GM18502 (cell line): Measurements from ENCODE around the gene C3orf18.

Experiments
- ATAC-seq: cut with Tn5 transposase; IDR thresholded peaks from one replicate; pipeline ENCODE4 v1.9.1; 2021; ENCODE audit warnings: mild to moderate bottlenecking; ENCODE audit not compliant: unreplicated experiment, poor library complexity

Gene C3orf18

GRCh38 chr3:50604110-50604621, 36.6 kb upstream of the C3orf18 start:
- ATAC-seq: no peak

- ATAC-seq: no peak
Observed at GRCh38 chr3:50603261-50604109, 35.9 kb upstream of the C3orf18 start.

GRCh38 chr3:50602595-50603191, 35.1 kb upstream of the C3orf18 start:
- ATAC-seq: no peak

DNA sequence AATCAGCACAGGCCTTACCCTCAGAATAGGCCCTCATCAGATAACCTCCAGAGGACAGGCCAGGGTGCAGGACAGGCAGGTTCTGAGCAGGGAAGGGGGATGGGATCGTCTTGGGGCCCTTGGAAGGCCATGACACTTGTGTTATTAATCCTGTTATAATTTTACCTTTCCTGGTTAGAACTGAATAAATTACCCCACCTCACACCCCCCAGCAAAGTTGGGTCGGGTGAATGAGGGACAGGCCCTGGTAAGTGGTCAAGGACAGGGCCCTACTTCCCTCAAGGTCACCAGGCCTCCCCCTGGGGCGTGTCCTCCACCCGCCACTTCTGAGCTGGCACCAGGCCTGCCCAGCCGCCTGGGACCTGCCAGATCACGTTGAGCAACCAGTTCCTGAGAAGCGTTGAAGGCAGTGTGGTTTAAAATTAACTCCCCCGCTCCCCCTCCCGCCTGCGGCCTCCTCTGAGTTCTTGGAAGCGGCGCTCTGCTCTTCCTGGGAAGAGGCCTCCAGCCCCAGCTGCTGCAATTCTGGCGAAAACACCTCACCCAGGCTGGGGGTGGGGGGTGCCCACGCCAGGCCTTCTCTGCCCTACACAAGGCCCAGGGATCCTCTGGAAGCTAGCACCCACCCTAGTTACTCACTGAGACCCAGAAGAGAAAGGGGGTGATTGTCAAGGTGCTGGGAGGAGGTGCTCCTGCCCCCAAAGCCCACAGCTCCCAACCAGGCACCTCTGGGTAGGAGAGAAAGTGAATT, 33.5 kb upstream of the C3orf18 start:
- no peak for ATAC-seq

GRCh38 chr3:50600141-50600753, 32.7 kb upstream of the C3orf18 start:
- no peak for ATAC-seq

DNA sequence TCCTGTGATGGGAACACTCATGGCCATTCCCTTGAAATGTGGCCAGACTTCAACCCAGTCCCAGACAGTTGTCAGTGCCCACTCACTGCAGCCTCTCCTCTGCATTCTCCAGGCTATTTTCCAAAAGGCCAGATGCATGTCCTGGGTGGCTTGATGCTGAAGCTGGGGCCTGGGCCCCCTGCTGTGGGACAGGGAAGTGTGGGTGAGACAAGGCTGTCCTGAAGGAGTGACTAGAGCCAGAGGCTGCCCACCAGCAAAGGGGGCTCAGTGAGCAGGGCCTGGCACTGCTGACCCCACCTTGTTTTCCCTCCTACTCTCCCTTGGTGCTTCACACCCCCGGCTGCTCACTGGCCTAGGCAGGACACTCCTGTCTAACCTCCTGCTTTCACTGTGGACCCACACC, 32.2 kb upstream of the C3orf18 start:
- ATAC-seq: no peak

DNA sequence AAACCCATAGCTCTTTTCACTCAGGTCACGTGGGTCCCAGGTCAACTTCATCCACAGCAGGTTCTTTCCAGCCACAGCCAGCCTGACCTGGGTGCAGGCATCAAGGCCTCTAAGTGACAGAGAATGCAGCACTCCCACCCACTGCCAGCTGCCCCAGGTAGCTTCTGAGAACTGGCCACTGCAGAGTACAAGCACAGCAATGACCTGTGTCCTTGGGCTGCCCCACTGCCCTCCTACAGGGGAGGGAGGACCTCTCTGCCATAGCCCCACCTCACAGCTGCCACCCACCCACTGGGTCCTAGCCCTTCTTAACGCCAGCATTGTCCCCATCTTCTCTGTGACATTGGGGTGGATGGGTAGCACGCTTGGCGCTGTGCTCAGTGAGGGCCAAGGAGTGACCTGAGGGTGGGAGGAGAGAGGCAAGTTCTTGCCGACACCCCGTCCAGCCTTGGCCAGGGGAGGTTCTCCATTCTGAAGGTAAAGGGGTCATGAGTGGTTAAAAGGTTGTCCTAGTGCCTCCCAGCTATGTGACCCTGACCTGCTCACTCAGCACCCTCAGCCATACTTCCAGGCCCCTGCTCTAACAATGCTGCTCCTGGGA, 31.7 kb upstream of the C3orf18 start:
- ATAC-seq: no peak

DNA sequence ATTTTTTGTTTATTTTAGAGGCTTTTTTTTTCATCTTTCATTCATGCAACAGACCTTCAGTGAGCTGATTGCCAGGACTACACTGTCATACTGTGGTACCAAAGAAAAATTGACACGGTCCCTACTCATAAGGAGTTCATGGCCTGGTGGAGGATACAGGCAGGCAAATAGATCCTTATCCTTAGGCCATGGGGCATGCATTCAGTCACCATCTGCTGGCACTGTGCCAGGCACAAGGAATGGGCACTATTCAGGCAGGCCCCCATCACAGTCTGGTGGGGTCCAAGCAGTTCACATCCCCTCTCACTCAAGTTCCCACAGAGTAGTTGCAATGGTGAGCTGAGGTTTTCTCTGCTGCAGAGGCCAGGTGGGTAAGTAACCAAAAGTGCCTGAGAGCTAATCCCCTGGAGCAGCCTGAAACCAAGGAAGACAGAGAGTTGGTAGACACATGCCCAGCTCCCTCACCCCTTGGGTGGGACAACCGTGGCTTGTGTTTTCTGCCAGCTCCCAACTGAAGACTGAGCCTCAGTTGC, 26.8 kb upstream of the C3orf18 start:
- ATAC-seq: no peak

DNA sequence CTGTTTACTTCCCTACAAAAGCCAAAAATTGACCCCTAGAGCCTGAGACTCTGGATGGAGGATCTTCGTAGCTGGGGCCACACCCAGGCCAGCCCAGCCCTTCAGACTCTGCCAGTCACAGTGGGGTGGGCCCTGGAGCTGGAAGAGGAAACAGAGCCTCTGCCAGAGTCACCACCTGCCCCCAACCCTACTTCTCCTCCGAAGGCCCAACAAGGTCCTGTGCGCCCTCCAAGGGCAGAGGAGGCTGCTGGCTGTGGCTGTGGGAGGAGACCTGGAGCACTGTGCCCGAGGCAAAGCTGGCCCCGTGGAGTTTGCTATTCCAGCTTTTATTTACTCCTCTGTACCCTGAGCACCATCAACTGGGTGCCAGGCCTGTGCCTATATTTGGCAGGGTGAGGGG, 25.0 kb upstream of the C3orf18 start:
- ATAC-seq: no peak

- ATAC-seq: peak; percentile 9
Observed at GRCh38 chr3:50591196-50591741, 23.7 kb upstream of the C3orf18 start.

DNA sequence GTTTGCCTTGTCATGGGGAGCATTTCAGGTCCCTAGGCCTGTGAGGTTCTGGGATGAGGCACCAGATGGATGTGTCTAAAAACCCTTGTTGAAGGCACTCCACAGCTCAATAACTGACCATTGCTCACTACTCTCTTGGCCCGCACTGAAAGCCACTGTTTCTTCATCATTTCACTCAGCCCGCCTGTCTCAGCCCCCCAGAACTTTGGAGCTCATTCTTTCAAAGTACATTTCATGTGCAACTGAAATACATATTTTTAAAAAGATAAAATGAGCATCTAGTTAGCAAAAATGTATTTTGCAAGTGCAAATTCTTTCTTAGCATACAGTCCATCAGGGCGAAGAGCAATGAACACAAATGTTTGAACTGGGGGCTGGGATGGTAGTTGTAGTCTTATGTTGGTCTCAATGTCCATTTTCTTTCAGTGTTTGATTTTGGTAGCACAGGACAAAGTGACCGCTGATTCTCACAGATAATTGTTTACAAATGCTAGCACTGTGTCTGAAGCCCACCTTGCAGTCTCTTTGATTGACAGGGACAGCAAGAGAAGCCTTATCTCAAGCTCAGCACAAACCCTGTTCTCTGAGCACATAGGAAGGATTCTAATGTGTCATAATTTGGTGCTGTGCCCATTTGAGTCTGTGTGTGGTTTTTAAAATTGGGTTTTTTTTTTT, 21.3 kb upstream of the C3orf18 start:
- no peak for ATAC-seq

GRCh38 chr3:50587806-50588758, 20.5 kb upstream of the C3orf18 start:
- ATAC-seq: peak; percentile 38

DNA sequence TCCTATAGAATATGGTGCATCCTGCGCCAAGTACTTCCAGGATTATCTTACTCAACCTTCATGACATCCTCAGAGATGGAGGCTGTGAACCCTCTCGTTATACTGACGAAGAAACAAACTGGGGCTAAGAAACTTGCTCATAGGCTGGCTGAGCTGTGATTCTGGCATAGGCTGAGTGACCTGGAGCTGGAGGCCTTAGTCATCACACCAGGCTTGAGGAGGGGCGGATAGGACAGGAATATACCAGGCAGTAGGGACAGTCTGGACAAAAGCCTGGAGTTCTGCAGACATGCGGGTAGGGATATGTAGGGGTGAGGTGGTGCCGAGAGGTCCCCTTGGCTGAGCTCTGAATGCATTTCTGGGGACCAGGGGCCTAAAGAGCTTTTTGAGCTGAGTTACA, 19.8 kb upstream of the C3orf18 start:
- ATAC-seq: no peak

DNA sequence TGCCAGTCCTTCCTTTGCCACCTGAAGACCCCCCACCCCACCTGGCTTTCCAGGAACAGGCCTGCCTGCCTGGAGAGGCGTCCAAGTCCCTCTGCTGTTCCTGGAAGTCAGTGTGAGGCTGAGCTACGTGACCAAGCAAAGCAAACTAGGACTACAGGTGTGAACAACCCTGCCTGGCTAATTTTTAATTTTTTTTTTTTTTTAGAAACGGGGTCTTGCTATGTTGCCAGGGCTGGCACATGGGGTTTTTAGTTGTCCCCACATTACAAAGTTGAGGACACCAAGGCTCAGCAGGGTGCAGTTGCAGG, 19.2 kb upstream of the C3orf18 start:
- no peak for ATAC-seq

DNA sequence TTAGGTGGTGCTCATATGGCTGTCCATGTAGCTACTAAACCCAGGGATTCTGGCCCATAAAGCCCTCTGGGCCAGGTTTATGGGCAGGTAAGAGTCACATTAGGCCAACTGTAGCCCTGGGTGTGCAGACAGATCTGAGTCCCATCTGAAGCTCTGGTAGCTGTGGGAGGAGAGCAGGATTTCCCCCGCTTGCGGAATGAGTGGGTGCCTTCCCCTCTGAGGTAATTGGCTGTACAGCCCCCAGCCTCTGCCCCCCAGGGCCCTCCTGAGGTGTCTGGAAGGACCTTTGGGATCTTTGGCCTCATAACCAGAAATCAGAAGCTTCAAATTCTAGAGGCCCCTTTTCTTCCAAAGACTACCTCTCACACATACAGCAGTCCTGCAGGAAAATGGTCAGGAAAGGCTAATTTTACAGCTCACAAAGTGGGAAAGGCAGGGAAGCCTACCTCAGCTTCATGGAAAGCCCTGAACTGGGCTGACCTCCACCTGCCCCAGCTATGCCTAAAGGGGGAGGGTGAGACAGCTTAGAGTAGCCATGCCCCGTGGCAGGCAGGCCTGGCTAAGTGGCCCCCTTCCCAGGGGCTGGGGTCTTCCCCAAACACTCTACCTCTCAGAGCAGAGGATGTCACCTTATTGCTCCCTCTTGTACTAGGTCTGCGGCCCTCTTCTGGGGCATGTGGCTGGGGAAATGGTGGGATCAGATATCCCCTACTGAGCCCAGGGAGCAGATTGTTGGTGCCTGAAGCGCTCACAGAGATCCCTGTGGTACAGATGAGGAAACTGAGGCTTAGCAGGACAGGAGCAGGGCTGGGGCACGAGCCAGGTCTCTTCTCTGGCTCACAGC, 18.6 kb upstream of the C3orf18 start:
- no peak for ATAC-seq

DNA sequence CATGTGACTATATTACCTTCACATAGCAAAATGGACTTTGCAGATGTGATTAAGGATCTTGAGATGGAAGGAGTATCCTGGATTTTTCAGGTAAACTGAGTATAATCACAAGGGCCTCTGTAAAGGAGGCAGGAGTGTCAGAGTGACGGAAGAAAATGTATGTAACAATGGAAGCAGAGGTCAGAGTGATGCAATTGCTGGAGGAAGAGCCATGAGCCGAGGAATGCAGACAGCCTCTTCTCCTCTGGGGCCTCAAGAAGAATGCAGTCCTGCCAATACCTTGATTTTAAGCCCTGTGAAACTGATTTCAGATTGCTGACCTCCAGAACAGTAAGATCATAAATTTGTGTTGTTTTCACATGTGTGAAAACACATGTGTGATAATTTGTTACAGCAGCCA, 16.8 kb upstream of the C3orf18 start:
- ATAC-seq: no peak

- ATAC-seq: no peak
Observed at GRCh38 chr3:50583897-50584296, 16.4 kb upstream of the C3orf18 start.
